ENCODE measurements around the gene NAP1L2. TPM values are rescaled to one million over a fixed set of nuclear protein-coding genes. Genes with fewer than 3 reads are reported as not detected.

Gene NAP1L2
- total RNA-seq, 6 experiments from 2014 or later, result 0.28 to 2.2 (median 0.62) TPM; not detected in 1

Other genes starting within 250 kb of the NAP1L2 start
- gene PABPC1L2B, start 211.9 kb downstream of the NAP1L2 start, total RNA-seq, result not detected
- gene PABPC1L2A, start 135.3 kb downstream of the NAP1L2 start, total RNA-seq, result not detected
- not detected for gene CDX4, start 232.2 kb upstream of the NAP1L2 start, total RNA-seq